Cortex of kidney (tissue), 1 donor: ENCODE data around the gene MPP7.

Source experiments
- DNase-seq: peaks from one replicate; lab custom pipeline; 2025; lab: John Stamatoyannopoulos, UW

The MPP7 gene

GRCh38 chr10:28266449-28267224, 36.2 kb downstream of the MPP7 start:
- DNase-seq = no peak

DNA sequence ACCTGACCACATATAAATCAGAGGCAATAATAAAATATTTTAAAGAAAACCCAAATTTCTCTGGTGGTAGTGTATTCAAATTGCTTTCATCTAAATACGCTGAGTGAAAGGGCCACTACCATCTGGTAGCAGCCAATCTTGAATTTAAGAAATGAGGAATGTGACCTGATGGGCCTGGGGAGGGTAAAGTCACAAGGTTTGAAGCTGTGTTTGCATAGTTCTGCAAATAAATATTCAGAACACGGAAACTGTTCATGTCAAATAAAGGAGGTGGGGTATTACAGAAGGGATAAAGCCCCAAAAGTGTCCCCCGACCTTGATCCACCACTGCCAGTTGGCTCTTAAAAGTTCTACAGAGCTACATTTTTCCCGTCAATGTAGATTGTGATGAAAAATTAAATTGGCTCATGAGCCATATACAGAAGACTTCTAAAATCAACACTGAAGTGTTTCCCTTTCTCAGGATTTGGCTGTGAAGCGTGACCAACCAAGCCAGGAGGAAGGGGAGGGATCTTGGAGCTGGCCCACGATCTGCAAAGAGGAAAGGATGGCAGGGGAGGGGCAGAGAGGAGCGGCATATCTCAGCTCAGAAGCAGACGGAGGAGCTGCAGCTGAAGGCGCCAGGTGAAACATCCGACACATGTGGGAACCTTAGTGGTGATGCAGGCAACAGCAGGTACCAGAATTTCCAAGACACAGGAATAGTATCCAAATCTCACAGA, 39.6 kb downstream of the MPP7 start:
- no peak for DNase-seq

DNA sequence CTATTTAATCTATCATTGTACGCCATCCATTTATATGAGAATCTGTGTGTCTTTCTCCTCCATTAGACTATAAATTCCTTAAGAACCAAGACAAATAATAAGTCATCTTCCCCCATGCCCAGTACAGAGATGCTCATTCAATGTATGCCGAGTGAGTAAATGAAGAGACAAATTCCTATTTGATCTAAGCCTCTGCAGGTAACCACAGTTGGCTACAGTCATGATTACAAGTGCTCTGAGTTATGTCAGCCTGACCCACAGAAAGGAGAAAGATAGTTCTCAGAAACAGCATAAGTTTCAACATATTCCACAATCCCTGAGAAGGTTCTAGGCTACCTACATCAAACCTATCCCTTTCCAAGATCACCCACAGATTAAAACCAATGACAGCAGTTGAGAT, 46.1 kb downstream of the MPP7 start:
- no peak for DNase-seq

DNA sequence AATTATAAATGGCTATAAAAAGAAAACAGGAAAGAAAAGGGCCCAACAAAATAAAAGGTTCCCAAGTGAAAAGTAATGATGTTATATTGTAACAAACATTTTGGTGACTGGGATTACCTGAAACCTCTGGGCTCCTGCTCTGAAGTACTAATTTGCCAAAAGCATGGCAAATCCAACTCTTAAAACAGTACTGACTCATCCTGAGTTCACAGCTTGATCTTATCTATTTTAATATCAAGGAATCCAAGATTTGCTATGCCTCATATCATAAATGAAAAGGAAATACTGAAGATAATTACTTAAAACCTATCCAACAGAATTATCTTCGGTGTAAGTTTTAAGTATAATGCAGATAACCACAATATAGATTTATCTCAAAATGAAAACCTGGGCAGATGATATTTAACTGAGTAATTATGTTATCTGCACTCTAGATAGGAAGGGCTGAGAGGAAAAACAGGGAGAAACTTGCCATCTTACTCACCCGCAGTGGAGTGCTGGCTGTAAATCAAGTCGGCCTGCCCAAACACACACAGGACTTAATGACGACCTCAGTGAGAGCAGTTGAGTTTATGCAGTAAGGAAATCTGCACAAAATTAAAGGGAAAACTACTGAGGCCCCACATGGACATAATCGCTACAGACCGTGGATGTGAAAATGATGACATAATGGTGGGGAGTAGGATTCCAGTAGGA, 48.4 kb downstream of the MPP7 start:
- no peak for DNase-seq

DNA sequence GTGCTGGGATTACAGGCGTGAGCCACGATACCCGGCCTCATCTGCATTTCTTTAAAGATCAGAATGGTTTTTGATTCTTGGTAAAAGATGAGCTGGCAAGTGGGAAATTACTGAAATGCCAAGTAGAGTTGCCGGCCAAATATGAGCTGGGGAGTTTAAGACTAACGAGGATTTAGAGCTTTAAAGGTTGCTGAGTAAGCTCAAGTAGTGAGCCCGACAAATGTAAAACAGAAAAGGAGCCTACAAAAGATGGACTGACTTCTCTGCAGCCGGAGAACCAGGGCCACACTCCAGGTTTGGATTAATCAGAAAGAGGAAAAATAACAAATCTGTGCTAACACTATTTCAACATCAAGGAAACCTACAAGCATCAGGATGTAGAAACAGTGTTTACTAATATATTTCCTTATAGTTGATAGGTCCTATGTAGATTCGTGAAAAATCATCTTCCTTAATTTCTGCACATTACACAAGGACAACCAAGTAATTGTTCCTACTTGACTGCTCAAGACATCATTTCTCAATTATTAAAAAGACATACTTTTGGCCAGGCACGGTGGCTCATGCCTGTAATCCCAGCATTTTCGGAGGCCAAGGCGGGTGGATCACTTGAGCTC, 49.6 kb downstream of the MPP7 start:
- DNase-seq = no peak
